Measurements from ENCODE around the gene HELQ.

HELQ gene

GRCh38 chr4:83393908-83394307, 61.7 kb downstream of the HELQ start:
- no peak for DNase-seq (ENCODE audit: extremely low read depth, insufficient read length)
- no peak for TF ChIP-seq CTCF (IDR thresholded peaks at IDR 0.05; ENCODE audit: insufficient read depth, low read length, poor library complexity, severe bottlenecking)
- Histone ChIP-seq H3K27me3 (replicated peaks; ENCODE audit: control insufficient read depth, insufficient read depth, low read length) (no peaks in the 10 kb centered on the region), H3K4me3 (replicated peaks; ENCODE audit: low read depth, low read length) (no peak overlapping the region), H3K36me3 (ENCODE audit: control insufficient read depth, insufficient read depth, low read length) (no peaks in the 10 kb centered on the region)

GRCh38 chr4:83392562-83392961, 63.1 kb downstream of the HELQ start:
- H3K27me3 ChIP-seq (replicated peaks; ENCODE audit: control insufficient read depth, insufficient read depth, low read length), result no peaks in the 10 kb centered on the region
- H3K36me3 ChIP-seq (ENCODE audit: control insufficient read depth, insufficient read depth, low read length), result no peaks in the 10 kb centered on the region
- DNase-seq (ENCODE audit: extremely low read depth, insufficient read length), result no peak
- no peak for TF ChIP-seq CTCF (IDR thresholded peaks at IDR 0.05; ENCODE audit: insufficient read depth, low read length, poor library complexity, severe bottlenecking)
- no peak overlapping the region for H3K4me3 ChIP-seq (replicated peaks; ENCODE audit: low read depth, low read length)

- no peak overlapping the region for H3K4me3 ChIP-seq (replicated peaks; ENCODE audit: low read depth, low read length)
- no peak for DNase-seq (ENCODE audit: extremely low read depth, insufficient read length)
- H3K27me3 ChIP-seq (replicated peaks; ENCODE audit: control insufficient read depth, insufficient read depth, low read length), result no peaks in the 10 kb centered on the region
- no peaks in the 10 kb centered on the region for H3K36me3 ChIP-seq (ENCODE audit: control insufficient read depth, insufficient read depth, low read length)
- no peak for TF ChIP-seq CTCF (IDR thresholded peaks at IDR 0.05; ENCODE audit: insufficient read depth, low read length, poor library complexity, severe bottlenecking)
Observed at GRCh38 chr4:83390944-83391343, 64.7 kb downstream of the HELQ start.

GRCh38 chr4:83389756-83390505, 65.7 kb downstream of the HELQ start:
- no peak for DNase-seq (ENCODE audit: extremely low read depth, insufficient read length)
- H3K36me3 ChIP-seq (ENCODE audit: control insufficient read depth, insufficient read depth, low read length), result no peaks in the 10 kb centered on the region
- H3K27me3 ChIP-seq (replicated peaks; ENCODE audit: control insufficient read depth, insufficient read depth, low read length), result no peaks in the 10 kb centered on the region
- no peak for TF ChIP-seq CTCF (IDR thresholded peaks at IDR 0.05; ENCODE audit: insufficient read depth, low read length, poor library complexity, severe bottlenecking)
- no peak overlapping the region for H3K4me3 ChIP-seq (replicated peaks; ENCODE audit: low read depth, low read length)

GRCh38 chr4:83389037-83389720, 66.4 kb downstream of the HELQ start:
- H3K4me3 ChIP-seq (replicated peaks; ENCODE audit: low read depth, low read length), result no peak overlapping the region
- no peak for DNase-seq (ENCODE audit: extremely low read depth, insufficient read length)
- H3K36me3 ChIP-seq (ENCODE audit: control insufficient read depth, insufficient read depth, low read length), result no peaks in the 10 kb centered on the region
- no peak for TF ChIP-seq CTCF (IDR thresholded peaks at IDR 0.05; ENCODE audit: insufficient read depth, low read length, poor library complexity, severe bottlenecking)
- H3K27me3 ChIP-seq (replicated peaks; ENCODE audit: control insufficient read depth, insufficient read depth, low read length), result no peaks in the 10 kb centered on the region

Data from GM06990 (cell line).